GM23248 (cell line): ENCODE measurements around the gene CD84.

ENCODE experiments used
- EZH2 ChIP-seq: fragments of 200-600 bp; sonication (generic); IDR thresholded peaks from 2 replicates; pipeline ENCODE4 v1.6.1; 2018; ENCODE audit warnings: antibody characterized with exemption, mild to moderate bottlenecking; ENCODE audit not compliant: insufficient read depth, poor library complexity, severe bottlenecking
- EZH2phosphoT487 ChIP-seq: fragments of 200-600 bp; sonication (generic); IDR thresholded peaks from 2 replicates; pipeline ENCODE4 v1.6.1; 2018; ENCODE audit warnings: antibody characterized with exemption, moderate library complexity, mild to moderate bottlenecking, low read depth; ENCODE audit not compliant: insufficient read depth

DNA sequence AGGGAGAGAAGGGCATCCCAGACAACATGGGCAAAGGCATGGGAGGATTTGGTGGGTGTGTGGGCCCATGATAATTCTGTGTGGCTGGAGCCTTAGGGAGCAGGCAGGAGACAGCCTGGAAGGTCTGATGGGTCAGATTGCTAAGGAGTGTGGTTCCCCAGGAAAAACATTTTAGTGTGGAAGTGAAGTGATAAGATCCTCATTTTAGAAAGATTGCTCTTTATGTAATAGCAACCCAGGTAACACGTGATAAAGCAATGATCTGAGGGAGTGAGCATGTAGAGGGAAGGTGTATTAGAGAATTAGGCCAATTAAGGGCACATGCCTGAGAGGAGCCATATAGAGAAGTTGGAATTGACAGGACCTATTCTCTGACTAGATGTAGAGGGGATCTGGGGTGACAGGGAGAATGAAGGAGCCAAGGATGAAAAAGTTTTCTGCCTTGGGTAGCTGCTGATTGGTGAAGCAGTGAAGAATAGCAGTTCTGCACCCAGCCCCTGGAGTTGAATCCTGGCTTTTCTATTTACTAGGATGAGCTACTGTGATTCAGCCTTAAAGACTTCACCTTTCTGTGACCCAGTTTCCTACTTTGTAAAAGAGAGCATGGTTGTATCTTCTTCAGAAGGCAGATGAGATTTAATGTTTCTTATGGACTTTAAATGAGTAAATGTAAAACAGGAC, 37.5 kb downstream of the CD84 start:
- no peak for TF ChIP-seq EZH2phosphoT487
- no peak for TF ChIP-seq EZH2
